ENCODE results near the gene TNIP2.

DNA sequence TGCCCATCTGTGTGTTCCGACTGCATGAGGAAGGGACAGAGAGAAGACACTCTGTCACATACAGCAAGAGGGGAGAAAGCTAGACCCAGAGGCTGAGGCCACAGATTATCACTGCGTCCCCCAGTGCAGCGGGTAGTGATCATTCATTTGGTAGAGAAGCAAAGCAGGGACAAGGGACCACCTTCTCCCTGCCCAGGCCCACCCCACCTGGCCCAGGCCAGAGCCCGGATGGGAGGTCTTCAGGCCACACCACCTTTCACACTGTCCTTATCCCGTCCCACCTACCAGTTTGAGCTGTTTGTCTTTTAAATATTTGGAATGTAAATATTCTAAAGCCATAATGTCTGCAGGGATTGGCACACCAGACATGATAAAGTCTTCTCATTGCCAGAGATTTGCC is 10.6 kb downstream of the TNIP2 start:
- TF ChIP-seq CTCF (IDR thresholded peaks at IDR 0.05) = no peak
- TF ChIP-seq POLR2A (IDR thresholded peaks at IDR 0.05) = no peak

Data from uterus (tissue), 2 donors.